Nephron progenitor cell (in vitro differentiated cells): Measurements from ENCODE around the gene LHPP.

Experiments
- DNase-seq: peaks from one replicate; pipeline ENCODE4 v3.0.0; 2021
- H3K27ac Mint-ChIP-seq: 2 replicates; pipeline ENCODE4 v1.8.0; 2021; ENCODE audit warnings: mild to moderate bottlenecking, moderate library complexity, mixed read lengths
- H3K27me3 Mint-ChIP-seq: 2 replicates; pipeline ENCODE4 v1.8.0; 2021; ENCODE audit warnings: mild to moderate bottlenecking, low read depth, mixed read lengths; ENCODE audit not compliant: poor library complexity
- H3K36me3 Mint-ChIP-seq: 2 replicates; pipeline ENCODE4 v1.8.0; 2021; ENCODE audit warnings: low read depth, mixed read lengths
- H3K4me1 Mint-ChIP-seq: 2 replicates; pipeline ENCODE4 v1.8.0; 2021; ENCODE audit warnings: mixed read lengths
- H3K4me3 Mint-ChIP-seq: 2 replicates; pipeline ENCODE4 v1.8.0; 2021; ENCODE audit warnings: mild to moderate bottlenecking, moderate library complexity, mixed read lengths
- H3K9me3 Mint-ChIP-seq: 2 replicates; pipeline ENCODE4 v1.8.0; 2021; ENCODE audit warnings: mild to moderate bottlenecking, moderate library complexity, mixed read lengths
- CTCF ChIP-seq: fragments of 200-600 bp; sonication (generic); IDR thresholded peaks from 2 replicates; pipeline ENCODE4 v1.5.0; 2021; ENCODE audit warnings: antibody characterized with exemption

The LHPP gene

GRCh38 chr10:124565565-124566221, 104.1 kb downstream of the LHPP start:
- Mint-ChIP-seq H3K4me1 (peaks cover 31% of the 10 kb centered on the region), H3K4me3 (no peak overlapping the region), H3K27me3 (peaks cover 6% of the 10 kb centered on the region), H3K36me3 (peaks cover 9% of the 10 kb centered on the region), H3K27ac (no peak overlapping the region), H3K9me3 (peaks cover 18% of the 10 kb centered on the region)
- peak; percentile 51 for TF ChIP-seq CTCF
- DNase-seq = peak; percentile 64

- H3K27me3 Mint-ChIP-seq = peaks cover 6% of the 10 kb centered on the region
- TF ChIP-seq CTCF = no peak
- peaks cover 28% of the 10 kb centered on the region for H3K4me1 Mint-ChIP-seq
- no peak for DNase-seq
- H3K4me3 Mint-ChIP-seq = no peak overlapping the region
- H3K9me3 Mint-ChIP-seq = peaks cover 20% of the 10 kb centered on the region
- peaks cover 13% of the 10 kb centered on the region for H3K36me3 Mint-ChIP-seq
- H3K27ac Mint-ChIP-seq = peak overlapping the region; percentile 39
These were observed 104.7 kb downstream of the LHPP start for GRCh38 chr10:124566222-124566888.

GRCh38 chr10:124566981-124567835, 105.6 kb downstream of the LHPP start:
- Mint-ChIP-seq H3K4me1 (peaks cover 28% of the 10 kb centered on the region), H3K9me3 (peaks cover 11% of the 10 kb centered on the region), H3K36me3 (peaks cover 8% of the 10 kb centered on the region), H3K4me3 (no peak overlapping the region), H3K27me3 (peaks cover 6% of the 10 kb centered on the region), H3K27ac (no peak overlapping the region)
- no peak for DNase-seq
- TF ChIP-seq CTCF = no peak

GRCh38 chr10:124568339-124568738, 106.7 kb downstream of the LHPP start:
- DNase-seq = no peak
- H3K36me3 Mint-ChIP-seq = peaks cover 8% of the 10 kb centered on the region

More at GRCh38 chr10:124568339-124568738, 106.7 kb downstream of the LHPP start:
- Mint-ChIP-seq H3K9me3 (peaks cover 10% of the 10 kb centered on the region), H3K27ac (no peak overlapping the region), H3K4me3 (no peak overlapping the region), H3K27me3 (peaks cover 6% of the 10 kb centered on the region), H3K4me1 (peaks cover 28% of the 10 kb centered on the region)
- TF ChIP-seq CTCF = no peak
